ENCODE data around the gene TAF1.
"Not testable (repeated sequence)": the region's sequence is repeated elsewhere in the genome, so short reads cannot be mapped to it uniquely, and the experiment has no call there.

TAF1 gene

DNA sequence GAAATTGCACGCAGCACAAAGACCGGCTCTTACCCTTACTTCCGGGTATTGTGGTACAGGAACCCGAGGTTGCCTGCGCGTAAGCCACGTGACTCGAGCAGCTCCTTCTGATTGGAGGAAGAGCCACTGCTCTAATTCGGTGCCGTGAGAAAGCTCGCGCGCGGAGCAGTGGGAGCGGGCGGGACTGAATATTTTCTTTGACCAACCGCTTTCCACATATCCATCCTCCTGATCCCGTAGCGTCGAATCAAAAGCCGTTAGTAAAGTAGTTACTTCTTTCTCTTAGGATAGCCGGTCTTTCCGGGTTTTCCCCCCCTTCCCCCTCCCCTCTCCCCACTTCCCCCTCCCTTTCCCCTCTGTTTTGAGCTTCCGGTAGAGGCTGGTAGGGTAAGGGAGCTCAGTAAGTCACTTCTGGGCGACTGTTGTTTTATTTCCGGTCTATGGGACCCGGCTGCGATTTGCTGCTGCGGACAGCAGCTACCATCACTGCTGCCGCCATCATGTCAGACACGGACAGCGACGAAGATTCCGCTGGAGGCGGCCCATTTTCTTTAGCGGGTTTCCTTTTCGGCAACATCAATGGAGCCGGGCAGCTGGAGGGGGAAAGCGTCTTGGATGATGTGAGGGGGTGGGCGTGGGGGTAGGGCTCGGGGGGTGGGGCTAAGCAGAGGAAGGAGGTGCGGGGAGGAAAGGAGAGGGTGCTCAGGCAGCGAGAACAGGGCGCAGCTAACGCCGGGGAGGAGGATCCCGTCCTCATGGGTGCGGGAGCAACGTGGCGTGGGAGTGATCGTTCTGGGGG lies at the start of gene TAF1:
Gene TAF1 (plus strand): TSS at position 483 of the 799 bp plus-strand sequence. CDS start 18 bp downstream, at position 501.
- H3K4me2 ChIP-seq, result peak within 1 kb of the TSS; percentile 71 to 83 (median 77)
- peak within 1 kb of the TSS; percentile 85 to 96 (median 95) for H3K27ac ChIP-seq
- H4K20me1 ChIP-seq, result peaks cover 4 to 26% (median 13%) of the 10 kb centered on the region in 11 experiments; a peak in 17 of 22 replicates
- H3K9ac ChIP-seq, result peak within 1 kb of the TSS; percentile 87 to 97 (median 96)
- no peak for TF ChIP-seq Cebpa-rat (IDR thresholded peaks at IDR 0.05)
- peak within 1 kb of the TSS; percentile 62 to 84 (median 77) for H3K4me3 ChIP-seq
- H3K36me3 ChIP-seq, result peaks cover 9 to 18% (median 14%) of the 10 kb centered on the region in 11 experiments; a peak in 16 of 22 replicates
- 0 out of 22 replicates have a peak, but pooled peaks cover 0 to 5% (median 0%) of the 10 kb centered on the region in 11 experiments for H3K9me3 ChIP-seq (replicated peaks in 1 of 11)
- peaks cover 9 to 47% (median 32%) of the 10 kb centered on the region in 11 experiments for H3K27me3 ChIP-seq
- peaks cover 10 to 21% (median 14%) of the 10 kb centered on the region in 10 experiments; a peak in 19 of 20 replicates for H3K4me1 ChIP-seq

DNA sequence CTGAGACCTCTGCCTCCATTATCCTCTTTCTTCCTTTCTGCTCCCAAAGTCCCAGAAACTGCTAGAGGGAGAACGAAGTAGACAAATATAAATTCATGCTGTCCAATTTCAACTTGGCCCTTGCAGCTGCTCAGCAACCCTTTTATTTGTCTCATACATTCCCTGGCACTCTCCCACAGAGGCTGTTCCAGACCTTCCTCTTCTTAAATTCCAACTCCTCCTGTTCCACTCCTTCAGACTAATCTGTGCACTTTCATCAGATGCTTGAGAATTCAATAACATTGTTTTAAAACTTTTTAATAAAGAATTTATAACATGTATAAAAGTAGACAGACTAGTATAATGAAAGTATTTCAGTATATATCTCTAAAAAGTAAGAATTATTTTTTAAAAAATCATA lies 49.2 kb upstream of the TAF1 start:
- peaks cover 0 to 27% (median 13%) of the 10 kb centered on the region in 11 experiments; a peak in 9 of 22 replicates for H3K36me3 ChIP-seq
- peaks cover 6 to 16% (median 10%) of the 10 kb centered on the region in 10 experiments; a peak in 14 of 20 replicates for H3K4me1 ChIP-seq
- not testable (repeated sequence) for H3K4me2 ChIP-seq; H3K4me3 ChIP-seq; H3K9me3 ChIP-seq (replicated peaks in 1 of 11); H4K20me1 ChIP-seq; H3K27ac ChIP-seq; H3K9ac ChIP-seq
- H3K27me3 ChIP-seq, result peaks cover 0 to 25% (median 10%) of the 10 kb centered on the region in 11 experiments; a peak in 12 of 22 replicates

GRCh38 chrX:71320126-71320525 lies 46.0 kb upstream of the TAF1 start:
- peak overlapping the region in 4 of 11 experiments; percentile 16 to 55 (median 36); a peak in 4 of 22 replicates for H3K9ac ChIP-seq
- H4K20me1 ChIP-seq, result no peaks in the 10 kb centered on the region
- H3K36me3 ChIP-seq, result peaks cover 0 to 55% (median 32%) of the 10 kb centered on the region in 11 experiments; a peak in 19 of 22 replicates
- peaks cover 0 to 30% (median 14%) of the 10 kb centered on the region in 11 experiments; a peak in 12 of 22 replicates for H3K27me3 ChIP-seq
- H3K4me3 ChIP-seq, result no peak overlapping the region
- H3K27ac ChIP-seq, result peak overlapping the region in 9 of 11 experiments; percentile 16 to 77 (median 63); a peak in 15 of 22 replicates
- H3K9me3 ChIP-seq (replicated peaks in 1 of 11), result peaks cover 8 to 21% (median 19%) of the 10 kb centered on the region in 11 experiments; a peak in 21 of 22 replicates
- peaks cover 5 to 13% (median 8%) of the 10 kb centered on the region in 10 experiments; a peak in 11 of 20 replicates for H3K4me1 ChIP-seq
- TF ChIP-seq Cebpa-rat (IDR thresholded peaks at IDR 0.05), result no peak
- peak overlapping the region in 8 of 11 experiments; percentile 8 to 56 (median 40); a peak in 14 of 22 replicates for H3K4me2 ChIP-seq

- Histone ChIP-seq H3K4me1 (peaks cover 3 to 13% (median 8%) of the 10 kb centered on the region in 10 experiments; a peak in 11 of 20 replicates), H3K4me2 (no peak overlapping the region), H4K20me1 (no peaks in the 10 kb centered on the region), H3K4me3 (no peak overlapping the region), H3K36me3 (peaks cover 7 to 58% (median 37%) of the 10 kb centered on the region in 11 experiments), H3K9me3 (replicated peaks in 1 of 11) (peaks cover 22 to 37% (median 35%) of the 10 kb centered on the region in 11 experiments), H3K27me3 (peaks cover 0 to 18% (median 10%) of the 10 kb centered on the region in 11 experiments; a peak in 10 of 22 replicates), H3K9ac (no peak overlapping the region), H3K27ac (no peak overlapping the region)
- no peak for TF ChIP-seq Cebpa-rat (IDR thresholded peaks at IDR 0.05)
These were observed 44.4 kb upstream of the TAF1 start for GRCh38 chrX:71321731-71322130.

DNA sequence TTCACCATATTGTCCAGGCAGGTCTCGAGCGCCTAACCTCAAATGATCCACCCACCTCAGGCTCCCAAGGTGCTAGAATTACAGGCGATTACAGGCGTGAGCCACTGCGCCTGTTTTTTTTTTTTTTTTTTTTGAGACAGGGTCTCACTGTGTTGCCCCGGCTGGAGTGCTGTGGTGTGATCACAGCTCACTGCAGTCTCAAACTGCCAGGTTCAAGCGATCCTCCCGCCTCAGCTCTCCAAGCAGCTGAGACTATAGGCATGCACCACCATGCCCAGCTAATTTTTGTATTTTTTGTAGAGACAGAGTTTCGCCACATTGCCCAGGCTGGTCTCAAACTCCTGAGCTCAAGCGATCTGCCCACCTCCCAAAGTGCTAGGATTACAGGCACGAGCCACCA lies 41.7 kb upstream of the TAF1 start:
- H3K4me1 ChIP-seq, result peaks cover 3 to 13% (median 8%) of the 10 kb centered on the region in 10 experiments; a peak in 11 of 20 replicates
- H3K27ac ChIP-seq, H3K4me3 ChIP-seq, H3K9ac ChIP-seq, H4K20me1 ChIP-seq, H3K4me2 ChIP-seq: not testable (repeated sequence)
- H3K36me3 ChIP-seq, result peaks cover 12 to 58% (median 37%) of the 10 kb centered on the region in 11 experiments
- peaks cover 28 to 50% (median 43%) of the 10 kb centered on the region in 11 experiments for H3K9me3 ChIP-seq (replicated peaks in 1 of 11)
- H3K27me3 ChIP-seq, result peaks cover 0 to 19% (median 10%) of the 10 kb centered on the region in 11 experiments; a peak in 10 of 22 replicates

DNA sequence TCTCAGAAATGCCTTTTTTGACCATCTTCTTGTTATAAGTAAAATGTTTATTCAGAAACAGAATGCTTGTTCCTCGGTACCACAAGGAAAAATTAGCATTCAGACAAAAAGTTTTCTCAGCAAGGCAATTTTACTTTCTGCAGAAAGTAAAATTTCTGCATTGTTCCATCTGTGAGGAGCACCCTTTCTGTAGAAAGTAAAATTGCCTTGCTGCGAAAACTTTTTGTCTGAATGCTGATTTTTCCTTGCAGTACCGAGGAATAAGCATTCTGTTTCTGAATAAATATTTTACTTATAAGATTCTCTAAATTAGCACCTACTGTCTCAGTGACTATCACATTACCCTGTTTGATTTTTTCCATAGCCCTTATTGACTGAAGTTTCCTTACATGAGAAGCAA lies 39.8 kb upstream of the TAF1 start:
- no peak overlapping the region for H3K27ac ChIP-seq
- H3K4me2 ChIP-seq, result no peak overlapping the region
- H3K9me3 ChIP-seq (replicated peaks in 1 of 11), result peaks cover 28 to 50% (median 43%) of the 10 kb centered on the region in 11 experiments
- TF ChIP-seq Cebpa-rat (IDR thresholded peaks at IDR 0.05), result no peak
- H3K9ac ChIP-seq, result no peak overlapping the region
- peaks cover 12 to 62% (median 40%) of the 10 kb centered on the region in 11 experiments for H3K36me3 ChIP-seq
- H3K27me3 ChIP-seq, result peaks cover 0 to 19% (median 10%) of the 10 kb centered on the region in 11 experiments; a peak in 11 of 22 replicates
- H4K20me1 ChIP-seq, result no peaks in the 10 kb centered on the region
- no peaks in the 10 kb centered on the region for H3K4me1 ChIP-seq
- no peak overlapping the region for H3K4me3 ChIP-seq

DNA sequence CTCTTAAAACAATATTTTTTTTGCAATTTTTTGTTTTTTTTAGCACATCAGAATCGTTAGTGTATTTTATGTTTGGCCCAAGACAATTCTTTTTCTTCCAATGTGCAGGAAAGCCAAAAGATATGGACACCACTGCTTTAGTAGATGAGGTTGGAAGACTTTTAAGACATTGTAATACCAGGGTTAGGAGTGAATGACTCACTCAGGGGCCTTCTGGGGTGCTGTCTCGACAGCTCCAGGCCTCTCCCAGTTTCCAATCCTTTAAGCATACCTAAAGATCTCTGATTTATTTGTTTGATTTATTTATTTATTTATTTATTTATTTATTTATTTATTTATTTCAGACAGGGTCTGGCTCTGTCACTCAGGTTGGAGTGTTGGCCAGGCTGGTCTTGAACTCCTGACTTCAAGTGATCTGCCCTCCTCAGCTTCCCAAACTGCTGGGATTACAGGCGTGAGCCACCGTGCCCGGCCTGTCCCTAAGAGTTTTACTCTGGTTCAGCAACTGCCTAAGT lies 16.9 kb upstream of the TAF1 start:
- H4K20me1 ChIP-seq; H3K4me2 ChIP-seq; H3K4me3 ChIP-seq; H3K4me1 ChIP-seq; H3K9ac ChIP-seq; H3K27ac ChIP-seq; H3K9me3 ChIP-seq (replicated peaks in 1 of 11): not testable (repeated sequence)
- H3K36me3 ChIP-seq, result peaks cover 0 to 11% (median 0%) of the 10 kb centered on the region in 11 experiments; a peak in 3 of 22 replicates
- peaks cover 4 to 25% (median 13%) of the 10 kb centered on the region in 11 experiments; a peak in 14 of 22 replicates for H3K27me3 ChIP-seq

- not testable (repeated sequence) for H3K9me3 ChIP-seq (replicated peaks in 1 of 11); H3K4me2 ChIP-seq; H3K4me1 ChIP-seq; H3K4me3 ChIP-seq; H3K9ac ChIP-seq; H4K20me1 ChIP-seq; H3K27ac ChIP-seq
- Histone ChIP-seq H3K36me3 (peaks cover 0 to 10% (median 0%) of the 10 kb centered on the region in 11 experiments; a peak in 3 of 22 replicates), H3K27me3 (peaks cover 4 to 27% (median 15%) of the 10 kb centered on the region in 11 experiments; a peak in 14 of 22 replicates)
These were observed 16.3 kb upstream of the TAF1 start for GRCh38 chrX:71349867-71350266.

DNA sequence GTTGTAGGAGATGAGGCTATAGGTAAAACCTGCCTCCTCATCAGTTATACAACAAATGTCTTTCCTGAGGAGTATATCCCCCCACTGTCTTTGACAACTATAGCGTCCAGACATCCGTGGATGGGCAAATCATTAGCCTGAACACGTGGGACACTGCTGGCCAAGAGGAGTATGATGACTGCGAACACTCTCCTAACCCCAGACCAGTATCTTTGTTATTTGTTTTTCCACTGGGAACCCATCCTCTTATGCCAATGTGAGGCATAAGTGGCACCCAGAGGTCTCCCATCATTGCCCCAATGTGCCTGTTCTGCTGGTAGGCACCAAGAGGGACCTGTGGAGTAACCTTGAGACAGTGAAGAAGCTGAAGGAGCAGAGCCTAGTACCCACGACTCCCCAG lies 13.7 kb upstream of the TAF1 start:
- H3K27ac ChIP-seq; H3K4me1 ChIP-seq; H4K20me1 ChIP-seq; H3K4me2 ChIP-seq; H3K36me3 ChIP-seq; H3K9me3 ChIP-seq (replicated peaks in 1 of 11); H3K4me3 ChIP-seq; H3K9ac ChIP-seq: not testable (repeated sequence)
- peaks cover 11 to 47% (median 25%) of the 10 kb centered on the region in 11 experiments; a peak in 17 of 22 replicates for H3K27me3 ChIP-seq
